IMR-90 (cell line): ENCODE results near the gene PRF1. TPM values are rescaled to one million over a fixed set of nuclear protein-coding genes. Genes with fewer than 3 reads are reported as not detected.

ENCODE experiments used
- ATAC-seq: fragments of 200-7000 bp; cut with Tn5 transposase; 2 replicates; pipeline ENCODE4 v1.9.1; 2020; ENCODE audit warnings: low read depth, mild to moderate bottlenecking, moderate library complexity
- BruUV-seq: library from RNA; stranded (reverse); fragments of 400-500 nt; replicated peaks from 2 replicates; lab custom pipeline; 2021; lab: Mats Ljungman, UMichigan
- CTCF ChIA-PET: fragments of 300-600 bp; formaldehyde crosslinking; extraction: SDS; loops from one replicate; lab custom pipeline; 2021; ENCODE audit warnings: antibody characterized with exemption; lab: Yijun Ruan, JAX
- POLR2A ChIA-PET: fragments of 300-600 bp; sonication (Branson Sonifier 250); formaldehyde crosslinking; loops from one replicate; lab custom pipeline; 2022; ENCODE audit warnings: antibody characterized with exemption; ENCODE audit not compliant: unreplicated experiment; lab: Charles Lee
- DNase-seq: peaks from one replicate; pipeline ENCODE4 v3.0.0; 2013
- H2AFZ ChIP-seq: replicated peaks from 2 replicates; pipeline ENCODE3; 2013; ENCODE audit warnings: low read length, mild to moderate bottlenecking; ENCODE audit not compliant: poor library complexity
- H2AK5ac ChIP-seq: 2 replicates; pipeline ENCODE4 v1.6.1; 2013; ENCODE audit warnings: low read depth, low read length, inconsistent platforms
- H2AK9ac ChIP-seq: replicated peaks from 2 replicates; pipeline ENCODE3; 2013; ENCODE audit warnings: mild to moderate bottlenecking, low read depth, low read length, moderate library complexity; ENCODE audit not compliant: poor library complexity
- H2BK120ac ChIP-seq: 2 replicates; pipeline ENCODE4 v1.6.1; 2013; ENCODE audit warnings: low read depth, low read length, inconsistent platforms
- H2BK15ac ChIP-seq: 3 replicates; pipeline ENCODE4 v1.6.1; 2013; ENCODE audit warnings: low read depth, low read length, inconsistent platforms
- H2BK20ac ChIP-seq: 2 replicates; pipeline ENCODE4 v1.6.1; 2013; ENCODE audit warnings: low read depth, mild to moderate bottlenecking, inconsistent platforms, low read length, moderate library complexity
- H2BK5ac ChIP-seq: 2 replicates; pipeline ENCODE4 v1.6.1; 2013; ENCODE audit warnings: mild to moderate bottlenecking, low read depth, low read length, inconsistent platforms; ENCODE audit not compliant: poor library complexity, severe bottlenecking
- H3K14ac ChIP-seq: replicated peaks from 2 replicates; pipeline ENCODE4 v1.6.1; 2013; ENCODE audit warnings: low read depth, low read length, inconsistent platforms
- H3K18ac ChIP-seq: 2 replicates; pipeline ENCODE4 v1.6.1; 2013; ENCODE audit warnings: low read depth, low read length, control low read depth
- H3K23ac ChIP-seq: 2 replicates; pipeline ENCODE4 v1.6.1; 2013; ENCODE audit warnings: low read depth, low read length, inconsistent platforms
- H3K27ac ChIP-seq: 2 replicates; pipeline ENCODE4 v1.5.1; 2013; ENCODE audit warnings: mild to moderate bottlenecking, control low read depth, low read length; ENCODE audit not compliant: insufficient read depth
- H3K27me3 ChIP-seq: 2 replicates; pipeline ENCODE4 v1.6.1; 2013; ENCODE audit warnings: low read length; ENCODE audit not compliant: control insufficient read depth, insufficient read depth
- H3K36me3 ChIP-seq: 2 replicates; pipeline ENCODE4 v1.6.1; 2013; ENCODE audit warnings: low read length, mixed read lengths; ENCODE audit not compliant: control insufficient read depth, insufficient read depth
- H3K4ac ChIP-seq: 2 replicates; pipeline ENCODE4 v1.6.1; 2013; ENCODE audit warnings: low read depth, low read length, inconsistent platforms
- H3K4me1 ChIP-seq: 2 replicates; pipeline ENCODE4 v1.6.1; 2013; ENCODE audit warnings: low read length, mixed read lengths; ENCODE audit not compliant: control insufficient read depth, insufficient read depth
- H3K4me2 ChIP-seq: 2 replicates; pipeline ENCODE4 v1.6.1; 2013; ENCODE audit warnings: low read depth, mild to moderate bottlenecking, control low read depth, low read length, moderate library complexity
- H3K4me3 ChIP-seq: 2 replicates; pipeline ENCODE4 v1.5.1; 2013; ENCODE audit warnings: low read depth, mild to moderate bottlenecking, control low read depth, low read length, moderate library complexity; ENCODE audit not compliant: insufficient read depth
- H3K56ac ChIP-seq: 2 replicates; pipeline ENCODE4 v1.6.1; 2013; ENCODE audit warnings: low read length, inconsistent platforms; ENCODE audit not compliant: insufficient read depth; ENCODE audit errors: extremely low read depth
- H3K79me1 ChIP-seq, 2 experiments: 2 replicates each; pipeline ENCODE4 v1.6.1; 2013; ENCODE audit warnings: low read length in 2 of 2, inconsistent platforms in 1 of 2, low read depth in 1 of 2
- H3K9ac ChIP-seq: 2 replicates; pipeline ENCODE4 v1.6.1; 2013; ENCODE audit warnings: low read depth, low read length, control low read depth
- H3K9me1 ChIP-seq: 2 replicates; pipeline ENCODE4 v1.6.1; 2013; ENCODE audit warnings: low read length, inconsistent platforms; ENCODE audit not compliant: insufficient read depth
- H3K9me3 ChIP-seq: 2 replicates; pipeline ENCODE4 v1.6.1; 2013; ENCODE audit warnings: low read length; ENCODE audit not compliant: control insufficient read depth, insufficient read depth
- H4K20me1 ChIP-seq: 2 replicates; pipeline ENCODE4 v1.6.1; 2013; ENCODE audit warnings: low read length, inconsistent platforms; ENCODE audit not compliant: insufficient read depth
- H4K5ac ChIP-seq: 2 replicates; pipeline ENCODE4 v1.6.1; 2013; ENCODE audit warnings: mild to moderate bottlenecking, low read depth, low read length, control low read depth
- H4K8ac ChIP-seq, 2 experiments: 2 replicates each; pipeline ENCODE4 v1.6.1; 2013; ENCODE audit warnings: low read depth in 2 of 2, low read length in 2 of 2, control low read depth in 1 of 2, inconsistent platforms in 1 of 2
- H4K91ac ChIP-seq: 2 replicates; pipeline ENCODE4 v1.6.1; 2013; ENCODE audit warnings: low read depth, low read length, inconsistent platforms; ENCODE audit not compliant: insufficient read depth
- CHD1 ChIP-seq: IDR thresholded peaks from 2 replicates; pipeline ENCODE4 v1.6.1; 2012; ENCODE audit warnings: low read depth, low read length, improper control_type of control experiment
- POLR2A ChIP-seq: IDR thresholded peaks from 2 replicates; pipeline ENCODE4 v1.6.1; 2012; ENCODE audit warnings: mild to moderate bottlenecking, low read depth, low read length
- WGBS, 2 experiments: methylation state at CpG; one replicate each; pipeline versions ENCODE4 v1.1.5 to v1.1.7; 2013; ENCODE audit warnings: missing lambda C conversion rate in 2 of 2; ENCODE audit not compliant: insufficient read length in 1 of 2; ENCODE audit errors: extremely low coverage in 2 of 2; 5-methylcytosine and 5-hydroxymethylcytosine counted together
- dilution Hi-C: fragments of 300-500 bp; cut with HindIII; formaldehyde crosslinking; loops from one replicate; pipeline ENCODE4 v1.14.3; 2018; ENCODE audit warnings: low sequenced_read_pairs; ENCODE audit not compliant: unreplicated experiment
- in situ Hi-C: fragments of 300-500 bp; cut with MboI; formaldehyde crosslinking; loops from 3 replicates; pipeline ENCODE4 v1.14.3; 2019; ENCODE audit warnings: low sequenced_read_pairs, inconsistent platforms, mixed read lengths
- intact Hi-C: fragments of 100-400 bp; cut with micrococcal nuclease; formaldehyde crosslinking; loops from 2 replicates; pipeline ENCODE4 v1.10.0; 2022
- polyA plus RNA-seq, 3 experiments: library from polyadenylated mRNA; depleted of rRNA; stranded (reverse); fragments of >200 nt; gene quantifications; 2 replicates each; pipeline ENCODE4 v1.2.3, GENCODE V29; 2012; ENCODE audit warnings: low replicate concordance in 1 of 3
- total RNA-seq: library from RNA; depleted of rRNA; stranded (reverse); fragments of >200 nt; gene quantifications from 2 replicates; pipeline ENCODE4 v1.2.3, GENCODE V29; 2012

The PRF1 gene
- total and polyA plus RNA-seq, 2 of the 4 experiments (the other 2 are of a cell fraction), result not detected

GRCh38 chr10:70583669-70584037 lies 18.9 kb downstream of the PRF1 start:
- TF ChIP-seq POLR2A (no peak), CHD1 (no peak)
- 83% methylated on average over 1 of the region's 2 CpGs; no CpG with 5 or more reads in 1 of the 2 experiments for WGBS, 2 experiments
- no peak overlapping the region for H2AFZ ChIP-seq

More at GRCh38 chr10:70583669-70584037, 18.9 kb downstream of the PRF1 start:
- no peak overlapping the region for H2BK120ac ChIP-seq
- dilution Hi-C loops (no loop called here), intact Hi-C loops (no loop called here), in situ Hi-C loops (no loop called here)
- H3K56ac ChIP-seq, result no peak overlapping the region
- H3K27me3 ChIP-seq, result peaks cover 25% of the 10 kb centered on the region
- no peak overlapping the region for H3K9ac ChIP-seq
- ATAC-seq (no peak), DNase-seq (no peak)
- ChIA-PET CTCF (no interaction called here), POLR2A (no interaction called here)
- no peak overlapping the region for H4K5ac ChIP-seq
- no peaks in the 10 kb centered on the region for H3K9me1 ChIP-seq
- H3K27ac ChIP-seq, result no peak overlapping the region
- H4K20me1 ChIP-seq, result no peaks in the 10 kb centered on the region
- H2AK5ac ChIP-seq, result no peak overlapping the region
- no peak overlapping the region for H3K4me3 ChIP-seq
- no peak overlapping the region for H3K18ac ChIP-seq
- no peak overlapping the region for H2BK20ac ChIP-seq
- H3K4ac ChIP-seq, result no peak overlapping the region
- no peak overlapping the region for H4K91ac ChIP-seq
- no TSS peak for BruUV-seq
- no peak overlapping the region for H4K8ac ChIP-seq
- no peaks in the 10 kb centered on the region for H3K9me3 ChIP-seq
- no peak overlapping the region for H3K4me2 ChIP-seq
- no peaks in the 10 kb centered on the region; the same call in 1 of the 2 replicates for H3K4me1 ChIP-seq
- no peak overlapping the region for H3K14ac ChIP-seq
- H2BK15ac ChIP-seq, result no peak overlapping the region
- no peak overlapping the region for H2AK9ac ChIP-seq
- no peaks in the 10 kb centered on the region for H3K79me1 ChIP-seq
- H2BK5ac ChIP-seq, result no peak overlapping the region
- H3K36me3 ChIP-seq, result no peaks in the 10 kb centered on the region
- no peak overlapping the region for H3K23ac ChIP-seq
